Astrocyte of the cerebellum (primary cell): ENCODE measurements around the gene NDUFA8.

ENCODE experiments used
- DNase-seq: peaks from one replicate; pipeline ENCODE4 v3.0.0-alpha.2; 2011; ENCODE audit warnings: low read depth
- H3K4me3 ChIP-seq: 2 replicates; pipeline ENCODE4 v1.5.1; 2011; ENCODE audit warnings: mild to moderate bottlenecking, low read depth, low read length, moderate library complexity
- in situ Hi-C: cut with HindIII; loops from 2 replicates; pipeline ENCODE4 v1.10.0; 2017; ENCODE audit warnings: low sequenced_read_pairs
- TF ChIP-seq, protein P1 (sequence below): IDR thresholded peaks from 2 replicates; pipeline ENCODE4 v1.5.1; 2012; ENCODE audit warnings: low read length, low read depth, moderate library complexity, mild to moderate bottlenecking; ENCODE audit errors: missing control alignments

Gene NDUFA8

DNA sequence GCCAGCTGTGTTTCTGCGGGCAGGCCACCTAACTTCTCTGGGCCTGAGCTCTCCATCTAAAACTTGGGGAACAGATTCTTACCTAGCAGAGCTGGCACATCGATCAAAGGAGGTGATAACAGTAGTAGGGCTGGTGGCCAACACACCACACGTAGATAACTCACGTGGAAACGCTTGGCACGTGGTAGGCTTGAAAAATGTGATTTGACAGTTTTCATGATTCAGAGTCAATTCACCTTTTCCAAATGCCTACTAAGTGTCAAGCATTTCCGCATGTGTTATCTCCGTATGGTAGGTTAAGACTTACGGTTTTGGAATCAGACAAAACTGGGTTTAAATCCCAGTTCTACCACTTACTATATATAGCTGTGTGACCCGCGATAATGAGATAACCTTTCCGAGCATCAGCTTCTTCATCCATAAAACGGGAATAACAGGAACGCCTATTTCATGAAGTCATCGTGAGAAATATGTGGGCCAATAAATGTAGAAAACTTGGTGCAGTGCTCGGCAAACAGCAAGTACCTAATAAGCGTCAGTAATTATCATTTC is 25.5 kb downstream of the NDUFA8 start:
- no peak for DNase-seq
- H3K4me3 ChIP-seq: no peak overlapping the region
- in situ Hi-C loops: no loop called here
- TF ChIP-seq, protein P1, sequence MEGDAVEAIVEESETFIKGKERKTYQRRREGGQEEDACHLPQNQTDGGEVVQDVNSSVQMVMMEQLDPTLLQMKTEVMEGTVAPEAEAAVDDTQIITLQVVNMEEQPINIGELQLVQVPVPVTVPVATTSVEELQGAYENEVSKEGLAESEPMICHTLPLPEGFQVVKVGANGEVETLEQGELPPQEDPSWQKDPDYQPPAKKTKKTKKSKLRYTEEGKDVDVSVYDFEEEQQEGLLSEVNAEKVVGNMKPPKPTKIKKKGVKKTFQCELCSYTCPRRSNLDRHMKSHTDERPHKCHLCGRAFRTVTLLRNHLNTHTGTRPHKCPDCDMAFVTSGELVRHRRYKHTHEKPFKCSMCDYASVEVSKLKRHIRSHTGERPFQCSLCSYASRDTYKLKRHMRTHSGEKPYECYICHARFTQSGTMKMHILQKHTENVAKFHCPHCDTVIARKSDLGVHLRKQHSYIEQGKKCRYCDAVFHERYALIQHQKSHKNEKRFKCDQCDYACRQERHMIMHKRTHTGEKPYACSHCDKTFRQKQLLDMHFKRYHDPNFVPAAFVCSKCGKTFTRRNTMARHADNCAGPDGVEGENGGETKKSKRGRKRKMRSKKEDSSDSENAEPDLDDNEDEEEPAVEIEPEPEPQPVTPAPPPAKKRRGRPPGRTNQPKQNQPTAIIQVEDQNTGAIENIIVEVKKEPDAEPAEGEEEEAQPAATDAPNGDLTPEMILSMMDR: no peak

DNA sequence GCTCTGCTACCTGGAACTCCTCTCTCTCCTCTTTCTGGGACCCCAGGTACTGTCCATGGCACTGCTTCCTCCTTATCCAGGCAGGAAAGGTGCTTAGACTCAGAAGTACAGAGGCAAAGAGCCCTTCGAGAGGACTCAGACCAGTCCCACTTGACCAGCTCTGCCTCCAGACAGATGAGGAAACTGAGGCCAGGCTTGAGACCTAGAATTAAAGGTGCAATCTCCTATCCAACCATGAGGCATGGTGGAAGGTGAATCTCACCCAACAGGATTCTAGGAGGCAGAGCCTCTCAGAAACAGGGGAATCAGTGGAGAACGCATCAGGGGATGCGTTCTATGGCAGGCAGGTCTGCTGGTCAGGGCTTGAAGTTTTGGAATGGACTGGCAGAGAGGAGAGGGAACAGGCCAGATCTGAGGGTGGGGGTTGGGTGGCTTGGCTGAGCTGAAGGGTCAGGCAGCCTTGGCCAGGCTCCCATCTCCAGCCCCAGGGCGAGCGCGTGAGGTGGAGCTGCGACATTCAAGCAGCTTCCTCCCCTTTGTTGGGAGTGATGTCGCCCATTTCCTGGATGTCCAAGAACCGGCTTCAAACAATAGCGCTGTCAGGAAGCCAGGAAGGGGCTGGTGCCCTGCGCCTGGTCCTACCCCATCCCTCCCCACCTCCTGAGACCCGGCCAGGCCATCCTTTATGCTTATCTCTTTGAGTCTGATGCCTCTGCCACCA is 26.2 kb downstream of the NDUFA8 start:
- in situ Hi-C loops: no loop called here
- TF ChIP-seq, protein P1: no peak
- no peak overlapping the region for H3K4me3 ChIP-seq
- DNase-seq: no peak

DNA sequence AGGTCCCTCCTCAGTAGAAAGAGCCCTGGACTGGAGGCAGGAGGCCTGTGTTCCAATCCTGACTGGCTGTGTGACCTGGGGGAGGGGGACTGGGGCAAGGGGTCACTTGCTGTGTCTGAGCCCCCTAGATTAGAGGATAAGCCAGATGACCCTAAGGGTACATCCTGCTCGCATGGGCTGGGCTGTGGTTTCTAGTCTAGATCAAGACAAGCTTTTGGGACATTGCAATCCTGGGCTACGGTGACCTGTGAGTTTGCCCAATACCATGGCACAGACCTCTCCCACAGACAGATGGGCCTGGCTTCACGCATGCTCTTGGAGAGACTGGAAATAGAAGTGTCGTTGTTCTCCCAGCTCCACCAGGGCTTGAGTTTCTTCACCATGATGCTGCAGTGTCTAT is 27.0 kb downstream of the NDUFA8 start:
- TF ChIP-seq, protein P1: no peak

DNA sequence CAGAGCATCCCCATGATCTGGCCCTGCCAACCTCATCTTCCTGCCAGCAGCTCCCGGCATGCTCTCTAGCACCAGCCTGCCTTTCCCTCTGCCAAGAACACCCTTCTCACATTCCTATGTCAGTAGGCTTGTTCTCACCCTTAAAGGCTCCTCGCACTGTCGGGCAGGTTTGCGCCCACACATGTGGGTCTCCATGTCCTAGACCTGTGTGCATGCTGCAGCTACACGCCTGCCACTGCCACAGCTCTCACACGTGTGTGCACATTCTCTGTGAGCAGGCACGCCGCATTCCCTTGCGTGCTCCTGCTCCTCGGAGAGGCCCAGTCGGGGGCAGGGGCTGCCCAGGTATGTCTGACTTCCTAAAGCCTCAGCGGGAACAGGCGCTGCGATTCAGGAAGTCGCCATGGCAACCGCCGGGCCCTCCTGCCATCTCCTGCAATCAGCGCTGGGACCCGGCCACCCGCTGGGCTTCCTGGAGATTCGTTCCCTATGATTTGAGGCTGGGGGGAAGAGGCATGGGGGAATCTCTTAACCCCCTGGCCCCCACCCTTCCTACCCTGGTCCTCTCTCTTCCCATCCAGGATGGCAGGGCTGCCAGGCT is 28.1 kb downstream of the NDUFA8 start:
- H3K4me3 ChIP-seq: no peak overlapping the region
- in situ Hi-C loops: no loop called here
- no peak for DNase-seq
- TF ChIP-seq, protein P1: no peak

More for the DNA sequence above, 27.0 kb downstream of the NDUFA8 start:
- in situ Hi-C loops: no loop called here
- no peak for DNase-seq
- no peak overlapping the region for H3K4me3 ChIP-seq

DNA sequence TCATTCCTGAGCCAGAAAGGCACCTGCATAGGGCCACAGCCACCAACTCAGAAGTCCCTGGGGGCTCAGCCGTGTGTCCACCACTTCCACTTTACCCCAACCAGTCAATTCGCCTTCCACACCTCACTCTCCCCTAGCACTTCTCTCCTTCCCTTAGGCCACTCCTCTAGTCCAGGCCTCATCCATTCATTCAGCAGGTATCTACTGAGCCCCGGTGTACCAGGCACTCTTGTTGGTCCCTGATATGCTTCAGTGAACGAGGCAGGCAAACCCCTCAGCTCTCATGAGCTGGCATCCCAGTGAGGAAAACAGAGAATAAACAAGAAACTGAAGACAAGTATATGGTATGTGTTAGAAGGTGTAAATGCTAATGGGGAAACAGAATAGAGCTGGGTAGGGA is 28.7 kb downstream of the NDUFA8 start:
- in situ Hi-C loops: no loop called here
- DNase-seq: no peak
- TF ChIP-seq, protein P1: no peak
- no peak overlapping the region for H3K4me3 ChIP-seq

DNA sequence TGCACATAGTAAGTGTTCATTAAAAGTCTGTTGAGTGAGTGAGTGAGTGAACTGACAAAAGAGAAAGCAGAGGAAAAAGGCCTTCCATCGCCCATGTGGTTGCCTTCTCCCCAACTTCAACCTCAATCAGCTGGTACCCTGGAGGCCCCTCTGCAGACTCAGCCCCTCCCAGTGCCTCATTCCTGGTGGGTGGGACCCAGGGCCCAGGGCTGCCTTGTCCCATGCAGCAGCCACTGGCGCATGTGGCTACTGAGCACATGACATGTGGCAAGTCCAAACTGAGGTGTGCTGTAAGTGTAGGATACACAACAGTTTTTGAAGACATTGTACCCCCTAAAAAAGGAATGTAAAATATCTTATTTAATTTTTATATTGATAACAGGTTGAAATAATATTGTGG is 29.6 kb downstream of the NDUFA8 start:
- no peak for DNase-seq
- TF ChIP-seq, protein P1: no peak
- H3K4me3 ChIP-seq: no peak overlapping the region
- in situ Hi-C loops: loop anchor here (5.0 kb wide), 1 partner anchor 222 kb away; no protein-coding TSS in a partner anchor
